Esophagus muscularis mucosa (tissue), 4 donors: ENCODE measurements around the gene ONECUT3. TPM values are rescaled to one million over a fixed set of nuclear protein-coding genes. Genes with fewer than 3 reads are reported as not detected.

Experiments used
- DNase-seq: peaks from one replicate; pipeline ENCODE4 v3.0.0-alpha.2; 2017; ENCODE audit errors: extremely low spot score
- H3K27ac ChIP-seq, 4 donors: fragments of 200-600 bp; sonication (generic); replicated peaks in 1 of 4; 1 replicate in 3 of 4; 2 replicates in 1 of 4; pipeline ENCODE4 v1.5.1; 2016 to 2019; ENCODE audit warnings: mild to moderate bottlenecking in 1 of 4
- H3K27me3 ChIP-seq, 4 donors: fragments of 200-600 bp; sonication (generic); one replicate each; pipeline versions ENCODE4 v1.5.1 to v1.6.0; 2016 to 2019
- H3K36me3 ChIP-seq, 4 donors: fragments of 200-600 bp; sonication (generic); one replicate each; pipeline ENCODE4 v1.5.1; 2016 to 2019
- H3K4me1 ChIP-seq, 4 donors: fragments of 200-600 bp; sonication (generic); one replicate each; pipeline ENCODE4 v1.5.1; 2016 to 2019
- H3K4me3 ChIP-seq, 4 donors: fragments of 200-600 bp; sonication (generic); 1 replicate in 2 of 4; 2 replicates in 2 of 4; pipeline ENCODE4 v1.5.1; 2016 to 2019; ENCODE audit warnings: mild to moderate bottlenecking in 4 of 4, moderate library complexity in 1 of 4
- H3K9me3 ChIP-seq, 4 donors: fragments of 200-600 bp; sonication (generic); 1 replicate in 3 of 4; 2 replicates in 1 of 4; pipeline ENCODE4 v1.5.1; 2016 to 2019
- CTCF ChIP-seq, 3 experiments: fragments of 200-600 bp in 2 of 3; fragments of 450-650 bp in 1 of 3; sonication (generic) in 2 of 3; IDR thresholded peaks; one replicate each; pipeline ENCODE4 v1.5.1; 2017 to 2019; ENCODE audit warnings: antibody characterized with exemption in 3 of 3, mild to moderate bottlenecking in 2 of 3, moderate library complexity in 1 of 3
- EP300 ChIP-seq: sonication (generic); formaldehyde crosslinking; IDR thresholded peaks from one replicate; pipeline ENCODE4 v1.6.1; 2017; ENCODE audit warnings: antibody characterized with exemption
- POLR2A ChIP-seq: fragments of 450-650 bp; IDR thresholded peaks from one replicate; pipeline ENCODE4 v1.6.1; 2017; ENCODE audit warnings: antibody characterized with exemption, moderate library complexity, mild to moderate bottlenecking, low read depth
- POLR2AphosphoS5 ChIP-seq, 2 donors: sonication (generic); formaldehyde crosslinking; IDR thresholded peaks; one replicate each; pipeline ENCODE4 v1.6.1; 2017; ENCODE audit warnings: antibody characterized with exemption in 2 of 2
- WGBS: methylation state at CpG from one replicate; pipeline ENCODE4 v1.1.5; 2018; 5-methylcytosine and 5-hydroxymethylcytosine counted together
- intact Hi-C: fragments of 100-400 bp; cut with DNase I; formaldehyde crosslinking; loops from one replicate; pipeline ENCODE4 v1.15.1; 2023
- total RNA-seq, 4 donors: library from RNA; depleted of rRNA; stranded (reverse); fragments of >200 nt; gene quantifications; one replicate each; pipeline versions ENCODE4 v1.1.0 to v1.2.1, GENCODE V29; 2016

The ONECUT3 gene
- total RNA-seq, 4 donors from 2014 or later, result not detected

GRCh38 chr19:1765232-1765903, 12.1 kb downstream of the ONECUT3 start:
- Histone ChIP-seq H3K9me3 (peaks cover 0 to 7% (median 2%) of the 10 kb centered on the region in 4 donors), H3K4me3 (no peak overlapping the region), H3K27me3 (peaks cover 10 to 99% (median 85%) of the 10 kb centered on the region in 4 donors), H3K4me1 (peaks cover 4 to 8% (median 5%) of the 10 kb centered on the region in 4 donors), H3K36me3 (no peaks in the 10 kb centered on the region), H3K27ac (no peak overlapping the region)
- TF ChIP-seq EP300, result no peak
- no peak for TF ChIP-seq POLR2AphosphoS5 (IDR thresholded peaks at IDR 0.05)
- TF ChIP-seq POLR2A, result no peak
- no peak for TF ChIP-seq CTCF (IDR thresholded peaks at IDR 0.05)
- WGBS, result 8% methylated on average over 21 of the region's 33 CpGs
- intact Hi-C loops, result no loop called here
- no peak for DNase-seq

DNA sequence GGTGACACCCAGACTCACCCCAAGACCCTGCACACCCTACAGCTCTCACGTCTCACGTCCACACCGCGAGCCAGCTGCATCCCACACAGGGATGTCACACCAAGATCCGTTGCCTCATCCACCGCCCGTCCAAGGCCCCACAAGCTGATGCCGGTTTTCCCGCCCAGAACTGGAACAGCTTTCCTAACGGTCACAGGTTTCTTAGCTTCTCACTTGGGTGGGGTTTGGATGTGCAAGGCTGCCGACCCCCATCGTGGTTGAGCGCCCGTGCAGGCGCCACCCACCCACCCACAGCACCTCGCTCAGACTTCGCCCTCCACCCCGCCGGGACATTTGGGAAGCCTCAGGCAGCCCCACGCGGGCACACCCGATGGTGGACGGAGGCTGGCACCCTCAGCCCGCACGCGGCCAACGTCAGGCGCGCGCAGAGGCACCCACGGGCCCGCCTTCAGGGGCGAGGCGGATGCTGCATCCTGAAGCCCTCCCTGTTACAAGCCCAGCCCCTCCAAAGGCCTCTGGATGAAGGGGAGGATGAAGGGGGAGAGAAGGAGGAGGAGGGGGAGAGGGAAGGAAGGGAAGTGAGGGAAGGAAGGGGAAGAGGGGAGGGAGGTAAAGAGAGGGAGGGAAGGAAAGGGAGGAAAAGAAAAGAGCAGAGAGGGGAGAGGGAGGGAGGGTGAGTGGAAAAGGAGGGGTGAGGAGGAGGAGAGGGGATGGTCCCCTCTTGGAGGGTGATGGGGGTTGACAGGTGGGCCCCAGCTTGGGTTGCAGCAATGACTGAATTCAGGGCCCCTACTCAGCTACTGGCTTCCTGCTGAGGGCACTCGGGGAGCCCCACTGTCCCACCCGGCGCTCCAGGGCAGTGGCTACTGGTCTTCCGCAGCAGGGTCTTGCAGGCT, 12.8 kb downstream of the ONECUT3 start:
- H3K27me3 ChIP-seq, result peaks cover 10 to 99% (median 88%) of the 10 kb centered on the region in 4 donors
- no peak overlapping the region for H3K4me3 ChIP-seq
- no peak for DNase-seq
- intact Hi-C loops, result loop anchor here (2.0 kb wide), 1 partner anchor 219 kb away; no protein-coding TSS in a partner anchor
- H3K9me3 ChIP-seq, result peaks cover 0 to 15% (median 10%) of the 10 kb centered on the region in 4 donors
- 4% methylated on average over 18 of the region's 38 CpGs for whole genome bisulfite sequencing
- no peak overlapping the region for H3K27ac ChIP-seq
- no peaks in the 10 kb centered on the region for H3K36me3 ChIP-seq
- TF ChIP-seq EP300 (no peak), CTCF (IDR thresholded peaks at IDR 0.05) (no peak), POLR2AphosphoS5 (IDR thresholded peaks at IDR 0.05) (no peak), POLR2A (no peak)
- peaks cover 4 to 8% (median 5%) of the 10 kb centered on the region in 4 donors for H3K4me1 ChIP-seq

- DNase-seq, result no peak
- TF ChIP-seq POLR2A, result no peak
- no peak for TF ChIP-seq CTCF (IDR thresholded peaks at IDR 0.05)
- TF ChIP-seq POLR2AphosphoS5 (IDR thresholded peaks at IDR 0.05), result no peak
- TF ChIP-seq EP300, result no peak
- peaks cover 4 to 8% (median 5%) of the 10 kb centered on the region in 4 donors for H3K4me1 ChIP-seq
- peaks cover 10 to 99% (median 88%) of the 10 kb centered on the region in 4 donors for H3K27me3 ChIP-seq
- no peaks in the 10 kb centered on the region for H3K36me3 ChIP-seq
- 26% methylated on average over 10 of the region's 10 CpGs for WGBS
- H3K9me3 ChIP-seq, result peaks cover 0 to 19% (median 16%) of the 10 kb centered on the region in 4 donors
- no peak overlapping the region for H3K27ac ChIP-seq
- H3K4me3 ChIP-seq, result no peak overlapping the region
- intact Hi-C loops, result loop anchor here (2.0 kb wide), 1 partner anchor 220 kb away; no protein-coding TSS in a partner anchor
Measured at GRCh38 chr19:1766800-1767352, 13.6 kb downstream of the ONECUT3 start.

GRCh38 chr19:1767464-1767933, 14.2 kb downstream of the ONECUT3 start:
- Histone ChIP-seq H3K27ac (no peak overlapping the region), H3K4me3 (no peak overlapping the region), H3K4me1 (peaks cover 4 to 8% (median 5%) of the 10 kb centered on the region in 4 donors), H3K27me3 (peaks cover 10 to 98% (median 82%) of the 10 kb centered on the region in 4 donors), H3K9me3 (peaks cover 0 to 19% (median 16%) of the 10 kb centered on the region in 4 donors), H3K36me3 (no peaks in the 10 kb centered on the region)
- TF ChIP-seq POLR2A, result no peak
- TF ChIP-seq CTCF (IDR thresholded peaks at IDR 0.05), result peak; percentile 81 to 98 (median 91)
- WGBS, result 6% methylated on average over 6 of the region's 21 CpGs
- no peak for DNase-seq
- intact Hi-C loops, result loop anchor here (2.0 kb wide), 1 partner anchor 221 kb away; no protein-coding TSS in a partner anchor
